Lung (tissue), 12 donors: ENCODE results near the gene RAB11A. TPM values are rescaled to one million over a fixed set of nuclear protein-coding genes. Genes with fewer than 3 reads are reported as not detected.

ENCODE experiments used
- ATAC-seq: fragments of 200-7000 bp; cut with Tn5 transposase; one replicate; pipeline ENCODE4 v1.9.1; 2020; ENCODE audit warnings: moderate number of reproducible peaks; ENCODE audit not compliant: insufficient read depth, low FRiP score
- DNase-seq, 3 donors: peaks; one replicate each; pipeline ENCODE4 v3.0.0-alpha.2; 2013 to 2017
- H3K27ac ChIP-seq, 2 donors: one replicate each; pipeline ENCODE4 v1.5.1; 2013; ENCODE audit warnings: mild to moderate bottlenecking in 2 of 2, moderate library complexity in 2 of 2, control low read depth in 1 of 2, inconsistent platforms in 1 of 2, low read depth in 1 of 2, low read length in 1 of 2
- H3K27me3 ChIP-seq, 3 donors: one replicate each; pipeline ENCODE4 v1.5.1; 2013; ENCODE audit warnings: low read length in 2 of 3; ENCODE audit not compliant: control insufficient read depth in 3 of 3, insufficient read depth in 3 of 3
- H3K36me3 ChIP-seq, 4 donors: one replicate each; pipeline ENCODE4 v1.5.1; 2013; ENCODE audit warnings: low read length in 4 of 4, mild to moderate bottlenecking in 1 of 4, moderate library complexity in 1 of 4; ENCODE audit not compliant: control insufficient read depth in 4 of 4, insufficient read depth in 4 of 4
- H3K4me1 ChIP-seq, 5 donors: one replicate each; pipeline ENCODE4 v1.5.1; 2013; ENCODE audit warnings: low read length in 5 of 5, mild to moderate bottlenecking in 2 of 5, moderate library complexity in 1 of 5; ENCODE audit not compliant: control insufficient read depth in 5 of 5, insufficient read depth in 5 of 5
- H3K4me3 ChIP-seq: one replicate; pipeline ENCODE4 v1.5.1; 2013; ENCODE audit warnings: mild to moderate bottlenecking, control low read depth, moderate library complexity
- H3K9ac ChIP-seq, 2 donors: one replicate each; pipeline ENCODE4 v1.5.1; 2013; ENCODE audit warnings: low read length in 2 of 2, control low read depth in 1 of 2; ENCODE audit not compliant: insufficient read depth in 1 of 2
- H3K9me3 ChIP-seq, 4 donors: one replicate each; pipeline ENCODE4 v1.5.1; 2013; ENCODE audit warnings: low read length in 3 of 4, mild to moderate bottlenecking in 1 of 4, moderate library complexity in 1 of 4; ENCODE audit not compliant: control insufficient read depth in 4 of 4, insufficient read depth in 3 of 4
- WGBS, 2 donors: extraction: QIAGEN DNeasy Blood & Tissue Kit; methylation state at CpG; one replicate each; pipeline ENCODE4 v1.1.7; 2013; 5-methylcytosine and 5-hydroxymethylcytosine counted together
- polyA plus RNA-seq, 2 donors: library from polyadenylated mRNA; stranded (reverse); fragments of 200-250 nt; gene quantifications; one replicate each; pipeline ENCODE4 v1.2.1, GENCODE V29; 2013
- total RNA-seq, 2 donors: library from RNA; depleted of rRNA in 1 of 2; stranded (reverse); fragments of >200 nt in 1 of 2; gene quantifications; one replicate each; pipeline ENCODE4 v1.2.1, GENCODE V29; 2014 to 2021
- TF ChIP-seq, protein P1 (sequence below): IDR thresholded peaks from 2 replicates; pipeline ENCODE4 v1.5.1; 2012; ENCODE audit warnings: mild to moderate bottlenecking; ENCODE audit errors: control extremely low read depth, extremely low read depth
- donor health status: control.
- donor health status: control.
- donor health status: Bipolar disorder and iron deficiency.
- donor health status: healthy.
- donor health status: DM: yes; HTN: yes; CAD: no.

The RAB11A gene
- total and polyA plus RNA-seq, 4 donors = 120 to 313 (median 232) TPM

- H3K4me1 ChIP-seq = peaks cover 0 to 14% (median 3%) of the 10 kb centered on the region in 5 donors
- no peak overlapping the region for H3K9ac ChIP-seq
- H3K4me3 ChIP-seq = no peak overlapping the region
- ATAC-seq (no peak), DNase-seq (no peak)
- H3K9me3 ChIP-seq = no peaks in the 10 kb centered on the region
- 70 to 90% methylated on average over 9 of the region's 9 CpGs for WGBS, 2 donors
- H3K36me3 ChIP-seq = peaks cover 0 to 5% (median 0%) of the 10 kb centered on the region in 4 donors
- no peaks in the 10 kb centered on the region for H3K27me3 ChIP-seq
- H3K27ac ChIP-seq = no peak overlapping the region
- TF ChIP-seq, protein P1, sequence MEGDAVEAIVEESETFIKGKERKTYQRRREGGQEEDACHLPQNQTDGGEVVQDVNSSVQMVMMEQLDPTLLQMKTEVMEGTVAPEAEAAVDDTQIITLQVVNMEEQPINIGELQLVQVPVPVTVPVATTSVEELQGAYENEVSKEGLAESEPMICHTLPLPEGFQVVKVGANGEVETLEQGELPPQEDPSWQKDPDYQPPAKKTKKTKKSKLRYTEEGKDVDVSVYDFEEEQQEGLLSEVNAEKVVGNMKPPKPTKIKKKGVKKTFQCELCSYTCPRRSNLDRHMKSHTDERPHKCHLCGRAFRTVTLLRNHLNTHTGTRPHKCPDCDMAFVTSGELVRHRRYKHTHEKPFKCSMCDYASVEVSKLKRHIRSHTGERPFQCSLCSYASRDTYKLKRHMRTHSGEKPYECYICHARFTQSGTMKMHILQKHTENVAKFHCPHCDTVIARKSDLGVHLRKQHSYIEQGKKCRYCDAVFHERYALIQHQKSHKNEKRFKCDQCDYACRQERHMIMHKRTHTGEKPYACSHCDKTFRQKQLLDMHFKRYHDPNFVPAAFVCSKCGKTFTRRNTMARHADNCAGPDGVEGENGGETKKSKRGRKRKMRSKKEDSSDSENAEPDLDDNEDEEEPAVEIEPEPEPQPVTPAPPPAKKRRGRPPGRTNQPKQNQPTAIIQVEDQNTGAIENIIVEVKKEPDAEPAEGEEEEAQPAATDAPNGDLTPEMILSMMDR = no peak
Measured at GRCh38 chr15:65919353-65919752, 50.1 kb downstream of the RAB11A start.

- ATAC-seq (no peak), DNase-seq (peak in 1 of 3 donors; percentile 29)
- Histone ChIP-seq H3K9me3 (no peaks in the 10 kb centered on the region), H3K4me1 (peaks cover 0 to 14% (median 3%) of the 10 kb centered on the region in 5 donors), H3K27ac (no peak overlapping the region), H3K27me3 (no peaks in the 10 kb centered on the region), H3K9ac (no peak overlapping the region), H3K4me3 (no peak overlapping the region), H3K36me3 (peaks cover 0 to 5% (median 0%) of the 10 kb centered on the region in 4 donors)
- 14 to 32% methylated on average over 1 of the region's 1 CpG for WGBS, 2 donors
- TF ChIP-seq, protein P1 = no peak
Measured at GRCh38 chr15:65920121-65920520, 50.8 kb downstream of the RAB11A start.

DNA sequence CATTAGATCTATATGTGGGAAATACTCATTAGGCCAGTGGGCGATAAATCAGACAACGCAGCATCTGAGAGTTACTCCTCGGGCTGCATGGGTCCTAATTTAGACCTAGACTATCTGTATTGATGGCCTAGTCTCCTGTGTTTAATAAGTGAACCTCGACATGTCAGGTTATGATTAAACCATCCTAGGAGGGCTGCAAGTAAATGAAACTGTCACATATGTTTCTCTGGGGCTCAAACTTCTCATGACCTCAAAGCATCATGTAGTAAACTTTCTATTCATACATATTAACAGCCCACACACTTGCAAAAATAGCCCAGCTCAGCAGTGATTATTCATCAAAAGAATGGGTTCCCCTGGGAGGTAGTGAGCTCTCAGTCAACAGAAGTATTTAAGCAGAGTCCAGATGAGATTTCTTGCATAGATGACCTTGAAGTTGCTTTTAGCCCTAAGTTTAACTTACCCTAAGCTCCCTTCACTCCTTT, 51.6 kb downstream of the RAB11A start:
- no peak overlapping the region for H3K4me3 ChIP-seq
- H3K4me1 ChIP-seq = peaks cover 0 to 14% (median 3%) of the 10 kb centered on the region in 5 donors
- WGBS, 2 donors = 86 to 88% methylated on average over 4 of the region's 4 CpGs
- no peak overlapping the region for H3K27ac ChIP-seq
- H3K9me3 ChIP-seq = no peaks in the 10 kb centered on the region
- peaks cover 0 to 3% (median 0%) of the 10 kb centered on the region in 4 donors for H3K36me3 ChIP-seq
- H3K9ac ChIP-seq = no peak overlapping the region
- TF ChIP-seq, protein P1 = no peak
- DNase-seq (no peak), ATAC-seq (no peak)
- H3K27me3 ChIP-seq = no peaks in the 10 kb centered on the region

GRCh38 chr15:65921780-65922179, 52.5 kb downstream of the RAB11A start:
- 94 to 95% methylated on average over 5 of the region's 5 CpGs for WGBS, 2 donors

More at GRCh38 chr15:65921780-65922179, 52.5 kb downstream of the RAB11A start:
- Histone ChIP-seq H3K27ac (no peak overlapping the region), H3K4me1 (peaks cover 0 to 9% (median under 1%) of the 10 kb centered on the region in 5 donors), H3K4me3 (no peak overlapping the region), H3K9ac (no peak overlapping the region), H3K9me3 (no peaks in the 10 kb centered on the region), H3K27me3 (no peaks in the 10 kb centered on the region), H3K36me3 (peaks cover 0 to 1% (median 0%) of the 10 kb centered on the region in 4 donors)
- DNase-seq (no peak), ATAC-seq (no peak)
- TF ChIP-seq, protein P1 = no peak
